GM12878 (cell line): ENCODE results near the gene C1QL4.

Experiments used
- CTCF ChIP-seq, 3 experiments: IDR thresholded peaks in 2 of 3; conservative IDR thresholded peaks in 1 of 3; 2 replicates each; pipeline ENCODE4 v1.5.1; 2011; ENCODE audit warnings: low read depth in 3 of 3, low read length in 3 of 3, mild to moderate bottlenecking in 3 of 3, control low read depth in 2 of 3, moderate library complexity in 2 of 3, inconsistent platforms in 1 of 3, mixed read lengths in 1 of 3; ENCODE audit not compliant: control insufficient read depth in 2 of 3, insufficient read depth in 1 of 3; ENCODE audit errors: extremely low read depth in 1 of 3
- EP300 ChIP-seq, 2 experiments: fragments of 150-350 bp in 1 of 2; IDR thresholded peaks; 2 replicates each; pipeline ENCODE4 v1.6.1; 2011 to 2012; ENCODE audit warnings: low read depth in 2 of 2, low read length in 2 of 2, borderline replicate concordance in 1 of 2, improper control_type of control experiment in 1 of 2, inconsistent platforms in 1 of 2; ENCODE audit not compliant: control insufficient read depth in 1 of 2
- EZH2 ChIP-seq: IDR thresholded peaks from 2 replicates; pipeline ENCODE4 v1.6.1; 2012; ENCODE audit warnings: low read depth, mild to moderate bottlenecking, control low read depth, inconsistent platforms, low read length, borderline replicate concordance; ENCODE audit not compliant: control insufficient read depth
- FOS ChIP-seq: IDR thresholded peaks from 3 replicates; pipeline ENCODE4 v1.6.1; 2011; ENCODE audit warnings: borderline replicate concordance; ENCODE audit not compliant: insufficient read length; ENCODE audit errors: extremely low read depth
- GABPA ChIP-seq: IDR thresholded peaks from 2 replicates; pipeline ENCODE4 v1.6.1; 2014; ENCODE audit warnings: antibody characterized with exemption, low read depth, mild to moderate bottlenecking, inconsistent platforms
- POLR2AphosphoS5 ChIP-seq: IDR thresholded peaks from 2 replicates; pipeline ENCODE4 v1.6.1; 2011; ENCODE audit warnings: mild to moderate bottlenecking, low read length, inconsistent platforms
- RFX5 ChIP-seq: IDR thresholded peaks from 2 replicates; pipeline ENCODE4 v1.6.1; 2011; ENCODE audit warnings: low read depth, low read length, improper control_type of control experiment
- TF ChIP-seq, protein P1 (sequence below): IDR thresholded peaks from 2 replicates; pipeline ENCODE4 v1.6.1; 2012; ENCODE audit warnings: low read length, inconsistent platforms

DNA sequence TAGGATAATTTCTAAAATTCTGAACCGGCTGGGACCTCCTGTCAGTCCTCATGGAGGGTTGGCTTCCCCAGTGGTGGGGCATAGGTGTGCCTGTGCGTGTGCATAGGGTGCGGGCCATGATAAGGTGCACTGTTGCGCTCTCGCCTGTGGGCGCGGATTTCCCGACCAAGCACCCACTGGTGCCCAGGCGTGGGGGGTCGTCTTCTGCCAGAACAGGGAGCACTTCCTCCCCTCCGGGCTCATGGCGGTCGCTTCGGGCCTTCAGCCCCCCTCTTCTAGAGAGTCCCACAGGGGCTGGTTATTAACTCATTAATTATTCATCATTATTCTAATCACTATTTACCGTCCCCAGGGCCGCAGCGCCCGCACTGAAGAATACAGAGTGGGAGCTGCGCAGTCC, 2.8 kb downstream of the C1QL4 start:
- TF ChIP-seq RFX5, result no peak
- TF ChIP-seq POLR2AphosphoS5, result no peak
- no peak for TF ChIP-seq EZH2
- TF ChIP-seq CTCF (IDR thresholded peaks at IDR 0.05 in 2 of 3, conservative IDR thresholded peaks at IDR 0.05 in 1 of 3; ENCODE audit: control insufficient read depth in 2 of 3, extremely low read depth in 1 of 3, insufficient read depth in 1 of 3, low read depth in 3 of 3, low read length in 3 of 3), result no peak
- TF ChIP-seq EP300 (IDR thresholded peaks at IDR 0.05; ENCODE audit: borderline replicate concordance in 1 of 2, control insufficient read depth in 1 of 2, low read depth in 2 of 2, low read length in 2 of 2), result no peak
- TF ChIP-seq GABPA, result no peak
- TF ChIP-seq FOS, result no peak
- TF ChIP-seq, protein P1, sequence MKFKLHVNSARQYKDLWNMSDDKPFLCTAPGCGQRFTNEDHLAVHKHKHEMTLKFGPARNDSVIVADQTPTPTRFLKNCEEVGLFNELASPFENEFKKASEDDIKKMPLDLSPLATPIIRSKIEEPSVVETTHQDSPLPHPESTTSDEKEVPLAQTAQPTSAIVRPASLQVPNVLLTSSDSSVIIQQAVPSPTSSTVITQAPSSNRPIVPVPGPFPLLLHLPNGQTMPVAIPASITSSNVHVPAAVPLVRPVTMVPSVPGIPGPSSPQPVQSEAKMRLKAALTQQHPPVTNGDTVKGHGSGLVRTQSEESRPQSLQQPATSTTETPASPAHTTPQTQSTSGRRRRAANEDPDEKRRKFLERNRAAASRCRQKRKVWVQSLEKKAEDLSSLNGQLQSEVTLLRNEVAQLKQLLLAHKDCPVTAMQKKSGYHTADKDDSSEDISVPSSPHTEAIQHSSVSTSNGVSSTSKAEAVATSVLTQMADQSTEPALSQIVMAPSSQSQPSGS, result no peak
